ENCODE results near the gene SDK1. TPM values are rescaled to one million over a fixed set of nuclear protein-coding genes. Genes with fewer than 3 reads are reported as not detected.
"Not testable (repeated sequence)": the region's sequence is repeated elsewhere in the genome, so short reads cannot be mapped to it uniquely, and the experiment has no call there.

SDK1 gene
- total and polyA plus RNA-seq, 7 experiments from 2014 or later = 0.07 to 2.5 (median 0.54) TPM

GRCh38 chr7:3960050-3960763, 659.2 kb downstream of the SDK1 start:
- ChIA-PET CTCF (no interaction called here), POLR2A (no interaction called here)
- H3K4me3 ChIP-seq (ENCODE audit: low read length) = no peak overlapping the region
- Mint-ChIP-seq H3K36me3 (peaks cover 0 to 14% (median 8%) of the 10 kb centered on the region in 5 donors), H3K9me3 (peaks cover 0 to 4% (median 0%) of the 10 kb centered on the region in 11 donors), H3K4me3 (no peak overlapping the region), H3K4me1 (no peaks in the 10 kb centered on the region), H3K27ac (no peak overlapping the region), H3K27me3 (no peaks in the 10 kb centered on the region)
- no peaks in the 10 kb centered on the region for H3K36me3 ChIP-seq (ENCODE audit: control insufficient read depth in 2 of 3, insufficient read depth in 3 of 3, low read length in 3 of 3)
- DNase-seq (no peak), ATAC-seq (no peak)
- H3K27ac ChIP-seq (ENCODE audit: low read depth, low read length) = no peak overlapping the region
- H3K27me3 ChIP-seq (ENCODE audit: control insufficient read depth in 2 of 2, insufficient read depth in 2 of 2, low read length in 2 of 2) = no peaks in the 10 kb centered on the region
- no peaks in the 10 kb centered on the region for H3K4me1 ChIP-seq (ENCODE audit: control insufficient read depth in 2 of 2, insufficient read depth in 2 of 2, low read length in 2 of 2)
- H3K9me3 ChIP-seq (ENCODE audit: control insufficient read depth in 2 of 3, low read length in 3 of 3) = no peaks in the 10 kb centered on the region
- intact Hi-C loops (cut with micrococcal nuclease) = no loop called here

DNA sequence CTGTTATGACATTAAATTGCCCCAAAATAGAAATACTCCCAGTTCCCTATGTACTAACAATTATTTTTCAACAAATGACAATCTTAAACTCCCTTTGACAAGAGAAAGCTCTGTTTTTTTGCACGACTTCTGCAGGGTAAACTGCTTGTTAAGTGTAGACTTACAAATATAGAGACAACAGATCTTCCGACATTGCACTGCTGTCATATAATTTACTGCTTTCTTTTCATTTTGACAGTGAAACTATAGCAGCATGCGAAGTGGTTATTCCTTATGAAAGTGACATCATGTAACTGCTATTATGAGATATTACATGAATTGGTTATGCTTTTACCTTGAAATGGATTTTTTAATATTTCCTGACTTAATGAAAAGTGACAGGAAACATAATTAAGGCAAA, 659.9 kb downstream of the SDK1 start:
- Mint-ChIP-seq H3K4me1 (peaks cover 0 to 5% (median 0%) of the 10 kb centered on the region in 7 donors), H3K36me3 (peaks cover 0 to 14% (median 8%) of the 10 kb centered on the region in 5 donors), H3K27ac (no peak overlapping the region), H3K27me3 (no peaks in the 10 kb centered on the region), H3K9me3 (peaks cover 0 to 4% (median 0%) of the 10 kb centered on the region in 11 donors), H3K4me3 (no peak overlapping the region)
- Histone ChIP-seq H3K36me3 (ENCODE audit: control insufficient read depth in 2 of 3, insufficient read depth in 3 of 3, low read length in 3 of 3) (no peaks in the 10 kb centered on the region), H3K27ac (ENCODE audit: low read depth, low read length) (no peak overlapping the region), H3K27me3 (ENCODE audit: control insufficient read depth in 2 of 2, insufficient read depth in 2 of 2, low read length in 2 of 2) (no peaks in the 10 kb centered on the region), H3K4me3 (ENCODE audit: low read length) (no peak overlapping the region), H3K4me1 (ENCODE audit: control insufficient read depth in 2 of 2, insufficient read depth in 2 of 2, low read length in 2 of 2) (no peaks in the 10 kb centered on the region), H3K9me3 (ENCODE audit: control insufficient read depth in 2 of 3, low read length in 3 of 3) (no peaks in the 10 kb centered on the region)
- ChIA-PET POLR2A (no interaction called here), CTCF (no interaction called here)
- ATAC-seq (no peak), DNase-seq (no peak)
- intact Hi-C loops (cut with micrococcal nuclease) = no loop called here

- intact Hi-C loops (cut with micrococcal nuclease) = no loop called here
- CTCF ChIA-PET = no interaction called here
- H3K27me3 Mint-ChIP-seq = no peaks in the 10 kb centered on the region
- peaks cover 0 to 4% (median 0%) of the 10 kb centered on the region in 11 donors for H3K9me3 Mint-ChIP-seq
- ATAC-seq (no peak), DNase-seq (no peak)
- POLR2A ChIA-PET = no interaction called here
- no peak overlapping the region for H3K4me3 Mint-ChIP-seq
- Histone ChIP-seq H3K27me3 (ENCODE audit: control insufficient read depth in 2 of 2, insufficient read depth in 2 of 2, low read length in 2 of 2) (no peaks in the 10 kb centered on the region), H3K9me3 (ENCODE audit: control insufficient read depth in 2 of 3, low read length in 3 of 3) (no peaks in the 10 kb centered on the region), H3K27ac (ENCODE audit: low read depth, low read length) (no peak overlapping the region), H3K4me3 (ENCODE audit: low read length) (no peak overlapping the region), H3K36me3 (ENCODE audit: control insufficient read depth in 2 of 3, insufficient read depth in 3 of 3, low read length in 3 of 3) (no peaks in the 10 kb centered on the region), H3K4me1 (ENCODE audit: control insufficient read depth in 2 of 2, insufficient read depth in 2 of 2, low read length in 2 of 2) (no peaks in the 10 kb centered on the region)
- H3K27ac Mint-ChIP-seq = no peak overlapping the region
- H3K4me1 Mint-ChIP-seq = peaks cover 0 to 5% (median 0%) of the 10 kb centered on the region in 7 donors
- H3K36me3 Mint-ChIP-seq = peaks cover 0 to 15% (median 8%) of the 10 kb centered on the region in 5 donors
These were observed 660.9 kb downstream of the SDK1 start for GRCh38 chr7:3961857-3962503.

GRCh38 chr7:3963768-3964167, 662.7 kb downstream of the SDK1 start:
- CTCF ChIA-PET; H3K27me3 ChIP-seq (ENCODE audit: control insufficient read depth in 2 of 2, insufficient read depth in 2 of 2, low read length in 2 of 2); H3K4me1 Mint-ChIP-seq; POLR2A ChIA-PET; H3K9me3 Mint-ChIP-seq; H3K27ac Mint-ChIP-seq; DNase-seq; H3K27me3 Mint-ChIP-seq; H3K4me3 Mint-ChIP-seq; intact Hi-C loops (cut with micrococcal nuclease); H3K9me3 ChIP-seq (ENCODE audit: control insufficient read depth in 2 of 3, low read length in 3 of 3); ATAC-seq; H3K36me3 ChIP-seq (ENCODE audit: control insufficient read depth in 2 of 3, insufficient read depth in 3 of 3, low read length in 3 of 3); H3K4me1 ChIP-seq (ENCODE audit: control insufficient read depth in 2 of 2, insufficient read depth in 2 of 2, low read length in 2 of 2); H3K4me3 ChIP-seq (ENCODE audit: low read length); H3K27ac ChIP-seq (ENCODE audit: low read depth, low read length): not testable (repeated sequence)
- H3K36me3 Mint-ChIP-seq = peaks cover 0 to 21% (median 8%) of the 10 kb centered on the region in 5 donors

- no peak overlapping the region for H3K27ac Mint-ChIP-seq
- H3K4me1 Mint-ChIP-seq = peaks cover 0 to 5% (median 0%) of the 10 kb centered on the region in 7 donors
- H3K4me3 Mint-ChIP-seq = no peak overlapping the region
- H3K9me3 ChIP-seq (ENCODE audit: control insufficient read depth in 2 of 3, low read length in 3 of 3) = no peaks in the 10 kb centered on the region
- no peak overlapping the region for H3K27ac ChIP-seq (ENCODE audit: low read depth, low read length)
- ATAC-seq (no peak), DNase-seq (no peak)
- no peaks in the 10 kb centered on the region for H3K27me3 ChIP-seq (ENCODE audit: control insufficient read depth in 2 of 2, insufficient read depth in 2 of 2, low read length in 2 of 2)
- POLR2A ChIA-PET = no interaction called here
- peaks cover 0 to 26% (median 8%) of the 10 kb centered on the region in 5 donors for H3K36me3 Mint-ChIP-seq
- CTCF ChIA-PET = no interaction called here
- intact Hi-C loops (cut with micrococcal nuclease) = no loop called here
- no peaks in the 10 kb centered on the region for H3K36me3 ChIP-seq (ENCODE audit: control insufficient read depth in 2 of 3, insufficient read depth in 3 of 3, low read length in 3 of 3)
- no peaks in the 10 kb centered on the region for H3K27me3 Mint-ChIP-seq
- peaks cover 0 to 4% (median 0%) of the 10 kb centered on the region in 11 donors for H3K9me3 Mint-ChIP-seq
- H3K4me3 ChIP-seq (ENCODE audit: low read length) = no peak overlapping the region
- no peaks in the 10 kb centered on the region for H3K4me1 ChIP-seq (ENCODE audit: control insufficient read depth in 2 of 2, insufficient read depth in 2 of 2, low read length in 2 of 2)
These were observed 664.0 kb downstream of the SDK1 start for GRCh38 chr7:3964980-3965606.

DNA sequence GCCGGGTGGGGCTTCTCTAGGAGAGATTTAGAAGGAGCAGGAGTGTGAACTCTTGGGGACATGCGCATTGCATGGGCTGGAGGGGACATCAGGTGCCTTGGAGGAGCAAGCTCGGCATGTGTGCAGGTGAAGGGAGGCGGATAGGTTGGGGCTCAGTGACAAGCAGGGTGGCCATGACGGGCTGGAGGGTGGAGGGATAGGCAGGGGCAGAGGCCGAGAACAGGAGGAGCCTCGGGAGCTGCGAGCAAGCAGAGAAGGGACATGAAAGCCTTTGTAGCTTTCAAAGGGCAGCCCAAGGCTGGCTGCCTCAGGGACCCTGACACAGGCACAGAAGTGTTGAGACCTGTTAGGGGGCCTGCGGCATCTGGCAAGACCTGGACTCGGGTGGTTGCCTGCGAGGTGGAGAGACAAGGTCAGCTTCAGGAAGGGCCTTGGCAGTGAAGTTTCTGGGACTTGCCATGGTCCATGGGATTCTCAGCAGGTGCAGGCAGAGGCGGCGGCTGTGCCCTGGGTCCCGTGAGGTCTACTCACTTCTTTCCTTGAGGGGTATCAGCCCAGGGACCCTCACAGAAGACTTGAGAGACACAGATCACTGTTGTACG, 664.8 kb downstream of the SDK1 start:
- CTCF ChIA-PET = no interaction called here
- Mint-ChIP-seq H3K9me3 (peaks cover 0 to 4% (median 0%) of the 10 kb centered on the region in 11 donors), H3K27ac (no peak overlapping the region), H3K27me3 (no peaks in the 10 kb centered on the region), H3K36me3 (peaks cover 0 to 26% (median 12%) of the 10 kb centered on the region in 5 donors), H3K4me3 (no peak overlapping the region), H3K4me1 (peaks cover 0 to 5% (median 0%) of the 10 kb centered on the region in 7 donors)
- DNase-seq (no peak), ATAC-seq (no peak)
- Histone ChIP-seq H3K36me3 (ENCODE audit: control insufficient read depth in 2 of 3, insufficient read depth in 3 of 3, low read length in 3 of 3) (no peaks in the 10 kb centered on the region), H3K27me3 (ENCODE audit: control insufficient read depth in 2 of 2, insufficient read depth in 2 of 2, low read length in 2 of 2) (no peaks in the 10 kb centered on the region), H3K9me3 (ENCODE audit: control insufficient read depth in 2 of 3, low read length in 3 of 3) (no peaks in the 10 kb centered on the region), H3K27ac (ENCODE audit: low read depth, low read length) (no peak overlapping the region), H3K4me1 (ENCODE audit: control insufficient read depth in 2 of 2, insufficient read depth in 2 of 2, low read length in 2 of 2) (no peaks in the 10 kb centered on the region), H3K4me3 (ENCODE audit: low read length) (no peak overlapping the region)
- POLR2A ChIA-PET = no interaction called here
- intact Hi-C loops (cut with micrococcal nuclease) = no loop called here

Measured in naive thymus-derived CD4-positive, alpha-beta T cell (primary cell).